Epithelial cell of esophagus (primary cell): ENCODE data around the gene NDUFA5.

Experiments used
- DNase-seq: peaks from one replicate; pipeline ENCODE4 v3.0.0; 2010; ENCODE audit warnings: low read depth
- H3K4me3 ChIP-seq: 2 replicates; pipeline ENCODE4 v1.5.1; 2011; ENCODE audit warnings: mild to moderate bottlenecking, low read length, control low read depth
- TF ChIP-seq, protein P1 (sequence below): IDR thresholded peaks from 2 replicates; pipeline ENCODE4 v1.5.1; 2011; ENCODE audit warnings: low read depth, mild to moderate bottlenecking, low read length, control low read depth, inconsistent platforms; ENCODE audit not compliant: insufficient read depth; ENCODE audit errors: missing control alignments

Gene NDUFA5

DNA sequence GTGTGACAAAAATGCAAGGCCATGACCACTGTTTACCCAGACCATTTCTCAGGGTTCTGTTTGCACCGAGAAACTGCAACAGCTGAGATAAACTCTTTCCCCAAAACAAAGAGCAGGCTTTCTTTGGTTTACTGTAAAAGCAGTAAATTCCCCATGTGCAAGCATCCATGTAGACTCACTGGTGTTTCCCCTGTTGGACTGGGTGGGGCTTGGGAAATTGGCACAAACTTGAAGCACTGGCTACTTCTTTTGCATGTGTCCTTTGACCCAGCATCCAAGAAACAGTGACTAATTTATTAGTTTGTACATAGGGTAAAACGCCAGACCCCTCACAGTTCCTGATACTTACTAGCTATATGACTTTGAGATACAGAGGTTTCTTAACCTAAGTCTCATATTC lies 35.6 kb downstream of the NDUFA5 start:
- no peak for DNase-seq

DNA sequence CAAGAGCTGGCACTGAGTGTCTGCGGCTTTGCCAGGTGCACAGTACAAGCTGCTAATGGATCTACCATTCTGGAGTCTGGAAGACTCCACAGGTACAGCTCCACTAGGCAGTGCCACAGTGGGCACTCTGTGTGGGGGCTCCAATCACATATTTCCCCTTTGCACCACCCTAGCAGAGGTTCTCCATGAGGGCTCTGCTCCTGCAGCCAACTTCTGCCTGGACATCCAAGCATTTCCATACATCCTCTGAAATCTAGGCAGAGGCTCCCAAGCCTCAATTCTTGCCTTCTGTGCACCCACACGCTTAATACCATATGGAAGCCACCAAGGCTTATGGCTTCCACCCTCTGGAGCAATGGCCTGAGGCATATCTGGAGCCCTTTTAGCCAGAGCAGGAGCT lies 52.4 kb downstream of the NDUFA5 start:
- TF ChIP-seq, protein P1, sequence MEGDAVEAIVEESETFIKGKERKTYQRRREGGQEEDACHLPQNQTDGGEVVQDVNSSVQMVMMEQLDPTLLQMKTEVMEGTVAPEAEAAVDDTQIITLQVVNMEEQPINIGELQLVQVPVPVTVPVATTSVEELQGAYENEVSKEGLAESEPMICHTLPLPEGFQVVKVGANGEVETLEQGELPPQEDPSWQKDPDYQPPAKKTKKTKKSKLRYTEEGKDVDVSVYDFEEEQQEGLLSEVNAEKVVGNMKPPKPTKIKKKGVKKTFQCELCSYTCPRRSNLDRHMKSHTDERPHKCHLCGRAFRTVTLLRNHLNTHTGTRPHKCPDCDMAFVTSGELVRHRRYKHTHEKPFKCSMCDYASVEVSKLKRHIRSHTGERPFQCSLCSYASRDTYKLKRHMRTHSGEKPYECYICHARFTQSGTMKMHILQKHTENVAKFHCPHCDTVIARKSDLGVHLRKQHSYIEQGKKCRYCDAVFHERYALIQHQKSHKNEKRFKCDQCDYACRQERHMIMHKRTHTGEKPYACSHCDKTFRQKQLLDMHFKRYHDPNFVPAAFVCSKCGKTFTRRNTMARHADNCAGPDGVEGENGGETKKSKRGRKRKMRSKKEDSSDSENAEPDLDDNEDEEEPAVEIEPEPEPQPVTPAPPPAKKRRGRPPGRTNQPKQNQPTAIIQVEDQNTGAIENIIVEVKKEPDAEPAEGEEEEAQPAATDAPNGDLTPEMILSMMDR, result no peak
- no peak for DNase-seq
- no peak overlapping the region for H3K4me3 ChIP-seq

More for the DNA sequence above, 35.6 kb downstream of the NDUFA5 start:
- TF ChIP-seq, protein P1, result no peak
- H3K4me3 ChIP-seq, result no peak overlapping the region

DNA sequence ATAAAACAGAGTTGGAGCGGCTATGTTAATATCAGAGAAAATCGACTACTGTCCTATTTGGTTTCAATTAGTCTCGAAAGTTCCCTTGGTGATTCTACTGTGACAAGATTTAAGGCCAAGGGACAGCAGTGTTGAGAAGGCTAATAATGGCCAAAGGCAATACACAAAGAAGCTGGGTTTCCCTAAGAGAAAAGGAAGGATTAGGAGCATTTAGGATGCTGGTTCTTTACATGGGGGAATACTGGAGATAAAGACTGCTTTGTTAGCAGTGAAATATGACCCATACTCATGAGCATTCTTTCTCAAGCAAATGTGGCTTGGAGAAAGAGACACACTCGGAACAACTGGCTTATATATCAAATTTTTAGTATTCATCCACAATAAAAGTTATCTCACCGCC lies 55.4 kb downstream of the NDUFA5 start:
- TF ChIP-seq, protein P1, result no peak
- DNase-seq, result no peak
- no peak overlapping the region for H3K4me3 ChIP-seq

DNA sequence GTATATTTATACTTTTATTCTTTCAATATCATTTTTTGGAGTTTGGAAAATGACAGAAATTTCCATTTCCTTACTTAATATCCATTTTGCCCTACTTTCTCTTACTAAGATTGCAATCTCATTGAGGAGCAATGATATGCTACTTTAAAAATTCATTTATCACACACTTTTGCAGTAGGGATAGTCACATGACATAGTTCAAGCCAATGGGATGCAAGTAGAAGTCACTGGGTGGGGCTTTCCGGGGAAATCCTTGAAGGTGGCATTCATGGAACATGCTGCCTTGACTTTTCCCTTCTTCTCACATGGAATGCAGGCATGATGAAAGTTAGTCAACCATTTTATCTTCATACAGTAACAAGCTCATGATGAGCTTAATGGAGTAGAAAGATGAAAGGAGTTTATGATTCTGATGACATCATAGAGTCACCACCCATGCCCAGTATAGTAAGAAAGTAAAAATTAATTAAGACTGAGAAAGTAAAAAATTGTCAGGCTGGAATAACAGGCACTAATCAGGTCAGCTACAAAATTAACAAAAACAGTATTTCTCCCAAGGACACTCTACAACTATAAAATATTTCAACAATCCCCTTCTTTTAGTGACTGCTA lies 56.6 kb downstream of the NDUFA5 start:
- H3K4me3 ChIP-seq, result no peak overlapping the region
- TF ChIP-seq, protein P1, result no peak
- DNase-seq, result no peak

DNA sequence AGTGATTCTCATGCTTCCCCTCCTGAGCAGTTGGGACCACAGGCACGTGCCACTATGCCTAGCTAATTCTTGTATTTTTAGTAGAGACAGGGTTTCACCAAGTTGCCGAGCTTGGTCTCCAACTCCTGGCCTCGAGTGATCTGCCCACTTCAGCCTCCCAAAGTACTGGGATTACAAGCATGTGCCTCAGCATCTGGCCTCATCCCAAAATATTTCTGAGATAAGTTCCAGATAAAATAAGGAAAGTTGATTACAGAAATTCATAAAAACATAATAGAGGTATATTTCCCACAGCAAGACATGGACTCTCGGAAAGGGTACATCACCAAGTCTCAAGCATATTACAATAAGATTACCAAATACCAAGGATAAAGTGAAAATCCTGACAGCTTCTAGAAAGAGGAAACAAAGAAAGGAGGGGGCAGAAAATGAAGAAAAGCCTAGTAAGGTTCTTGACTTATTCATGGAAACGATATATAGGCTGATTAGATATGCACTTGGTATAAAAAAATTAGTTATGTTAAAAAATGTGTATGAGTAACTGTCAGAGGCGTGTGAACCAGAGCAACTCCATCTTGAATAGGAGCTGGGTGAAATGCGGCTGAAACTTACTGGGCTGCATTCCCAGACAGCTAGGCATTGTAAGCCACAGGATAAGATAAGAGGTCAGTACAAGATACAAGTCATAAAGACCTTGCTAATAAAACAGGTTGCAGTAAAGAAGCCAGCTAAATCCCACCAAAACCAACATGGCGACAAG lies 58.2 kb downstream of the NDUFA5 start:
- DNase-seq, result no peak
- TF ChIP-seq, protein P1, result no peak
- no peak overlapping the region for H3K4me3 ChIP-seq

DNA sequence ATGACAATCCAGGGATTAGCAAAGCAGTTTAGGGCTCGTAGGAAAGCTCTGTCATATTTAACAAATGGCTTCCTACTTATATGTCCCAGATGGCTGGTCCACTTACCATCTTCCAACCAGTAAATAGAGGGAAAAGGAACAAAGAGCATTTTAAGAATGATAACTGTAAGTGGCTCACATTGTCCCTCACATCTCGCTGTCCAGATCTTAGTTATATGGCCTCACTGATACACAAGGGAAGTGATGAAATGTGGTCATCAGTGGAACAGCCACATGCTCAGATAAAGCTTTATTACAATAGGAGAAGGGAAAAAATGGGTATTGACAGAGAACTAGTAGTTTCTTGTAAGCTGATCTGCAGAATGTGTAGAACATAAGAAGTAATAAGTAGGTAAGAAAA lies 59.0 kb downstream of the NDUFA5 start:
- H3K4me3 ChIP-seq, result no peak overlapping the region
- TF ChIP-seq, protein P1, result no peak
- no peak for DNase-seq
